A549 (cell line): Measurements from ENCODE around the gene TBXT. TPM values are rescaled to one million over a fixed set of nuclear protein-coding genes. Genes with fewer than 3 reads are reported as not detected.

Source experiments
- ATAC-seq, 2 experiments: fragments of 200-7000 bp in 1 of 2; fragments of >200 bp in 1 of 2; cut with Nextera tagmentation in 1 of 2; cut with Tn5 transposase in 1 of 2; 3 replicates each; pipeline versions ENCODE4 v1.8.0 to v1.9.1; 2018 to 2020; ENCODE audit warnings: mild to moderate bottlenecking in 1 of 2, moderate library complexity in 1 of 2
- CTCF ChIA-PET: fragments of 300-600 bp; sonication (Branson Sonifier 250); formaldehyde crosslinking; extraction: SDS; loops from one replicate; lab custom pipeline; 2021; ENCODE audit warnings: antibody characterized with exemption, inconsistent platforms; lab: Yijun Ruan, JAX
- POLR2A ChIA-PET: fragments of 350-600 bp; formaldehyde crosslinking; extraction: SDS; loops from one replicate; lab custom pipeline; 2021; ENCODE audit warnings: antibody characterized with exemption, inconsistent platforms; lab: Yijun Ruan, JAX
- DNase-seq, 2 experiments: peaks; one replicate each; pipeline versions ENCODE4 v3.0.0 to v3.0.0-alpha.2; 2011 to 2016; ENCODE audit warnings: low read depth in 1 of 2, low spot score in 1 of 2
- FAIRE-seq: peaks from 2 replicates; lab custom pipeline; 2011; peaks lifted over from hg19 to GRCh38; lab: Jason Lieb, UNC
- H3K27ac ChIP-seq, 2 experiments: fragments of >200 bp; sonication (Bioruptor Twin); formaldehyde crosslinking; 3 replicates each; pipeline ENCODE4 v1.5.1; 2016 to 2017
- H3K4me1 ChIP-seq: fragments of >200 bp; sonication (Bioruptor Twin); formaldehyde crosslinking; 3 replicates; pipeline ENCODE4 v1.6.1; 2016
- H3K4me2 ChIP-seq: fragments of >200 bp; sonication (Bioruptor Twin); formaldehyde crosslinking; 3 replicates; pipeline ENCODE4 v1.6.1; 2016
- H3K4me3 ChIP-seq: fragments of >200 bp; sonication (Bioruptor Twin); formaldehyde crosslinking; 3 replicates; pipeline ENCODE4 v1.5.1; 2016
- H3K9me3 ChIP-seq: fragments of >200 bp; sonication (Bioruptor Twin); formaldehyde crosslinking; 3 replicates; pipeline ENCODE4 v1.6.1; 2016
- ATOH8 ChIP-seq: fragments of 250-450 bp; sonication (Bioruptor Pico); IDR thresholded peaks from 2 replicates; pipeline ENCODE4 v1.5.0; 2020; ENCODE audit warnings: low read depth, mild to moderate bottlenecking, moderate library complexity
- CBX8 ChIP-seq: fragments of 200-600 bp; sonication (generic); IDR thresholded peaks from 2 replicates; pipeline ENCODE4 v1.6.1; 2016
- CHD2 ChIP-seq: fragments of 150-350 bp; IDR thresholded peaks from 2 replicates; pipeline ENCODE4 v1.6.1; 2014; ENCODE audit warnings: low read length; ENCODE audit not compliant: partially characterized antibody
- CHD4 ChIP-seq: fragments of 200-600 bp; sonication (generic); IDR thresholded peaks from 2 replicates; pipeline ENCODE4 v1.6.1; 2016; ENCODE audit warnings: antibody characterized with exemption, mild to moderate bottlenecking, borderline replicate concordance
- E2F6 ChIP-seq: IDR thresholded peaks from 2 replicates; pipeline ENCODE4 v1.6.1; 2012; ENCODE audit warnings: low read depth, borderline replicate concordance
- EHMT2 ChIP-seq: fragments of 200-600 bp; sonication (generic); IDR thresholded peaks from 2 replicates; pipeline ENCODE4 v1.6.1; 2016; ENCODE audit warnings: antibody characterized with exemption, low read depth, mild to moderate bottlenecking, moderate library complexity
- EP300 ChIP-seq, 2 experiments: fragments of >200 bp; sonication (Bioruptor Twin); formaldehyde crosslinking; IDR thresholded peaks; 2 replicates in 1 of 2; 3 replicates in 1 of 2; pipeline ENCODE4 v1.6.1; 2016 to 2017
- FOSB ChIP-seq: fragments of 250-450 bp; sonication (Bioruptor Pico); IDR thresholded peaks from 2 replicates; pipeline ENCODE4 v1.5.0; 2020; ENCODE audit warnings: mild to moderate bottlenecking, moderate library complexity
- FOSL2 ChIP-seq, 2 experiments: fragments of 450-650 bp in 1 of 2; fragments of >200 bp in 1 of 2; sonication (Bioruptor Twin) in 1 of 2; formaldehyde crosslinking; IDR thresholded peaks; 2 replicates each; pipeline versions ENCODE4 v1.5.0 to v1.6.1; 2016 to 2020; ENCODE audit warnings: mild to moderate bottlenecking in 1 of 2, moderate library complexity in 1 of 2
- GATA3 ChIP-seq: IDR thresholded peaks from 2 replicates; pipeline ENCODE4 v1.6.1; 2012; ENCODE audit warnings: borderline replicate concordance
- HES2 ChIP-seq: fragments of >200 bp; sonication (Bioruptor Twin); formaldehyde crosslinking; IDR thresholded peaks from 2 replicates; pipeline ENCODE4 v1.6.1; 2016
- HMGXB4 ChIP-seq: fragments of 250-450 bp; sonication (Bioruptor Pico); IDR thresholded peaks from 2 replicates; pipeline ENCODE4 v1.5.0; 2021; ENCODE audit warnings: mild to moderate bottlenecking, moderate library complexity, borderline replicate concordance
- HOXA7 ChIP-seq: fragments of 250-450 bp; sonication (Bioruptor Pico); IDR thresholded peaks from 2 replicates; pipeline ENCODE4 v1.5.0; 2020; ENCODE audit warnings: mild to moderate bottlenecking, moderate library complexity
- HOXB13 ChIP-seq: fragments of 250-450 bp; sonication (Bioruptor Pico); IDR thresholded peaks from 2 replicates; pipeline ENCODE4 v1.5.0; 2020; ENCODE audit warnings: low read depth, mild to moderate bottlenecking, moderate library complexity
- JUN ChIP-seq, 2 experiments: fragments of >200 bp; sonication (Bioruptor Twin); formaldehyde crosslinking; IDR thresholded peaks; 2 replicates in 1 of 2; 3 replicates in 1 of 2; pipeline ENCODE4 v1.6.1; 2016 to 2017
- JUNB ChIP-seq: fragments of >200 bp; sonication (Bioruptor Twin); formaldehyde crosslinking; IDR thresholded peaks from 2 replicates; pipeline ENCODE4 v1.6.1; 2016
- KDM5A ChIP-seq: fragments of 200-600 bp; sonication (generic); IDR thresholded peaks from 2 replicates; pipeline ENCODE4 v1.6.1; 2016; ENCODE audit warnings: antibody characterized with exemption, mild to moderate bottlenecking
- MYC ChIP-seq: IDR thresholded peaks from 2 replicates; pipeline ENCODE4 v1.6.1; 2012; ENCODE audit warnings: mild to moderate bottlenecking, inconsistent platforms, low read length, improper control_type of control experiment, borderline replicate concordance
- NFE2L2 ChIP-seq: fragments of 150-350 bp; conservative IDR thresholded peaks from 2 replicates; pipeline ENCODE4 v1.6.1; 2014; ENCODE audit warnings: low read length
- POLR2A ChIP-seq: IDR thresholded peaks from 2 replicates; pipeline ENCODE4 v1.6.1; 2012; ENCODE audit warnings: mild to moderate bottlenecking, low read length
- POLR2AphosphoS2 ChIP-seq: conservative IDR thresholded peaks from 2 replicates; pipeline ENCODE4 v1.6.1; 2012; ENCODE audit warnings: low read length, improper control_type of control experiment, inconsistent platforms
- RARB ChIP-seq: fragments of 250-450 bp; sonication (Bioruptor Pico); IDR thresholded peaks from 2 replicates; pipeline ENCODE4 v1.8.0; 2021; ENCODE audit warnings: mild to moderate bottlenecking, moderate library complexity
- RCOR1 ChIP-seq: fragments of 150-350 bp; IDR thresholded peaks from 2 replicates; pipeline ENCODE4 v1.6.1; 2014; ENCODE audit warnings: antibody characterized with exemption, low read length, low read depth
- RFX5 ChIP-seq: fragments of 450-650 bp; IDR thresholded peaks from 2 replicates; pipeline ENCODE4 v1.7.1; 2014; ENCODE audit warnings: antibody characterized with exemption, mild to moderate bottlenecking, moderate library complexity
- RNF2 ChIP-seq: fragments of 200-600 bp; sonication (generic); IDR thresholded peaks from 2 replicates; pipeline ENCODE4 v1.6.1; 2016; ENCODE audit warnings: low read depth, mild to moderate bottlenecking, antibody characterized with exemption, moderate library complexity, borderline replicate concordance
- TP53 ChIP-seq: fragments of 250-450 bp; sonication (Bioruptor Pico); IDR thresholded peaks from 2 replicates; pipeline ENCODE4 v1.5.0; 2021; ENCODE audit warnings: mild to moderate bottlenecking, moderate library complexity
- USF2 ChIP-seq: fragments of 450-650 bp; IDR thresholded peaks from 2 replicates; pipeline ENCODE4 v1.6.1; 2014; ENCODE audit warnings: antibody characterized with exemption
- ZFP36 ChIP-seq: fragments of 450-650 bp; IDR thresholded peaks from 2 replicates; pipeline ENCODE4 v1.6.1; 2014; ENCODE audit warnings: borderline replicate concordance; ENCODE audit not compliant: partially characterized antibody
- WGBS: methylation state at CpG from one replicate; pipeline ENCODE4 v1.1.6; 2017; ENCODE audit errors: missing lambda C conversion rate; 5-methylcytosine and 5-hydroxymethylcytosine counted together
- polyA plus RNA-seq, 4 experiments: library from polyadenylated mRNA; depleted of rRNA in 3 of 4; stranded (reverse); fragments of >200 nt; fragmentation: RNase III in 1 of 4; extraction: RNeasy Plus Mini Kit Qiagen cat#74134 plus additional on column Dnase treatment in 1 of 4; gene quantifications; 2 replicates in 3 of 4; 3 replicates in 1 of 4; pipeline ENCODE4 v1.2.3, GENCODE V29; 2011 to 2017

The TBXT gene
- polyA plus RNA-seq, 2 of the 4 experiments (the other 2 are of a cell fraction), result not detected

- no peaks in the 10 kb centered on the region for H3K9me3 ChIP-seq
- FAIRE-seq, result no peak
- no peak overlapping the region for H3K27ac ChIP-seq
- no peak for DNase-seq
- H3K4me1 ChIP-seq, result no peaks in the 10 kb centered on the region
- H3K4me3 ChIP-seq, result no peak overlapping the region
- no peak for ATAC-seq
- H3K4me2 ChIP-seq, result no peak overlapping the region
- no peak for TF ChIP-seq GATA3
- no peak for TF ChIP-seq NFE2L2
- TF ChIP-seq, all 56 proteins: peak for 0
- ChIA-PET POLR2A (no interaction called here), CTCF (no interaction called here)
- WGBS, result 65% methylated on average over 9 of the region's 9 CpGs
Observed at GRCh38 chr6:166203003-166203640, 35.5 kb upstream of the TBXT start.

GRCh38 chr6:166202321-166202733, 34.7 kb upstream of the TBXT start:
- DNase-seq (no peak), FAIRE-seq (no peak), ATAC-seq (no peak)
- WGBS, result 86% methylated on average over 8 of the region's 9 CpGs
- H3K27ac ChIP-seq, result no peak overlapping the region
- ChIA-PET CTCF (interaction anchor here (0.5 to 0.6 kb wide), 2 partner anchors 200 to 340 kb away, joined by 3 to 4 read pairs; no protein-coding TSS in a partner anchor), POLR2A (no interaction called here)
- H3K9me3 ChIP-seq, result no peaks in the 10 kb centered on the region
- TF ChIP-seq USF2 (no peak), KDM5A (no peak), TP53 (CRISPR knock-in tag) (no peak), EHMT2 (no peak), FOSL2 (IDR thresholded peaks at IDR 0.05) (no peak), FOSL2 (CRISPR knock-in tag; IDR thresholded peaks at IDR 0.05) (no peak), RNF2 (no peak), EP300 (IDR thresholded peaks at IDR 0.05) (no peak), RFX5 (no peak), HOXA7 (no peak), CHD4 (no peak), ATOH8 (CRISPR knock-in tag) (no peak), RARB (CRISPR knock-in tag) (no peak)
- no peak overlapping the region for H3K4me3 ChIP-seq
- H3K4me1 ChIP-seq, result no peaks in the 10 kb centered on the region
- H3K4me2 ChIP-seq, result no peak overlapping the region

GRCh38 chr6:166201878-166202277, 34.2 kb upstream of the TBXT start:
- no peak for TF ChIP-seq TP53 (CRISPR knock-in tag)
- TF ChIP-seq CHD4, result no peak
- TF ChIP-seq HOXB13, result no peak
- no peak for TF ChIP-seq RCOR1
- no peak for TF ChIP-seq CBX8
- TF ChIP-seq E2F6, result no peak
- TF ChIP-seq JUN (IDR thresholded peaks at IDR 0.05), result no peak
- 47% methylated on average over 2 of the region's 2 CpGs for WGBS
- DNase-seq, result no peak
- ATAC-seq, result no peak
- FAIRE-seq, result no peak
- Histone ChIP-seq H3K4me2 (no peak overlapping the region), H3K9me3 (no peaks in the 10 kb centered on the region), H3K4me3 (no peak overlapping the region), H3K4me1 (no peaks in the 10 kb centered on the region), H3K27ac (no peak overlapping the region)
- POLR2A ChIA-PET, result no interaction called here
- CTCF ChIA-PET, result interaction anchor here (0.6 kb wide), 1 partner anchor 200 kb away, joined by 4 read pairs; no protein-coding TSS in a partner anchor

- FAIRE-seq (no peak), ATAC-seq (no peak), DNase-seq (no peak)
- Histone ChIP-seq H3K27ac (no peak overlapping the region), H3K4me2 (no peak overlapping the region), H3K4me1 (no peaks in the 10 kb centered on the region), H3K4me3 (no peak overlapping the region), H3K9me3 (no peaks in the 10 kb centered on the region)
- ChIA-PET POLR2A (no interaction called here), CTCF (no interaction called here)
- 66% methylated on average over 5 of the region's 5 CpGs for WGBS
- TF ChIP-seq CHD2 (no peak), HMGXB4 (CRISPR knock-in tag) (no peak), ZFP36 (no peak), MYC (no peak), HES2 (no peak), POLR2A (no peak), POLR2AphosphoS2 (no peak), ATOH8 (CRISPR knock-in tag) (no peak), FOSB (CRISPR knock-in tag) (no peak), JUNB (no peak)
Observed at GRCh38 chr6:166197361-166197760, 29.7 kb upstream of the TBXT start.
